UCSD-AML1 (cell line): ENCODE results near the gene ADAMTS20.
"Not testable (repeated sequence)": the region's sequence is repeated elsewhere in the genome, so short reads cannot be mapped to it uniquely, and the experiment has no call there.

Source experiments
- DNase-seq: peaks from one replicate; lab custom pipeline; 2025; ENCODE audit not compliant: unreplicated experiment; lab: John Stamatoyannopoulos, UW

ADAMTS20 gene

DNA sequence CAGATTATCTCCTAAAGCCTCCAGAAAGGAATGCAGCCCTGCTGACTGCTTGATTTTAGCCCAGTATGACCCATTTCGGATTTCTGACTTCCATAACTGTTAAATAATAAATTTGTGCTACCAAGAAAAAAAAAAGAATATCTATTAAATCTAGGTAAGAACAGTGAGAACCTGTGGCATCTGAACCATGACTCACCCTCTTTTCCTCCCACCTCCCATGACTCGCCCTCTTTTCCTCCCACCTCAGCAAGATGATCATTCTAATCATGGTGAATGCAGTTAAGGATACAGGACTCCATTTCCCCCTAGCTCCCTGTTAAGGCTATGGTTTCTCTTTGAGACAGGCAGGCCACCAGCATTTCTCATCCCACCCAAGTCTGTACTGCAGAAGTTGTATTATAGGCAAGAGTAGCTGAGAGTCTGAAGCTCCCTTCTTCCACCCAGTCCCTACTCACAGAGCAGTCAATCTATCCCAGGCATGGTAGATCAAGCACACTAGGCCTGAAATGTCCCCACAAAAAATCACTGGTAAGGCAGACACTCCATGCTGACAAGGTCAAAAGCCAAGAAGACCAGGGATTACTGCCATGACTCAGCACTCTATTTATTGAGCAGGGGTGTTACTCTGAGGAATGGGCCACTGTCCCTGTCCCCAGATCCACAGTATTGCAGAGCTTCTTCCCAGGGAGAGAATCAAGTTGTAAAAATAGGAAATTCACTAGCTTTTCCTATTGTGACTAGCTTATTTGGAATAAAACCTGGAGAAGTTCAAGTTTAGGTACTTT lies 188.9 kb downstream of the ADAMTS20 start:
- DNase-seq = no peak

DNA sequence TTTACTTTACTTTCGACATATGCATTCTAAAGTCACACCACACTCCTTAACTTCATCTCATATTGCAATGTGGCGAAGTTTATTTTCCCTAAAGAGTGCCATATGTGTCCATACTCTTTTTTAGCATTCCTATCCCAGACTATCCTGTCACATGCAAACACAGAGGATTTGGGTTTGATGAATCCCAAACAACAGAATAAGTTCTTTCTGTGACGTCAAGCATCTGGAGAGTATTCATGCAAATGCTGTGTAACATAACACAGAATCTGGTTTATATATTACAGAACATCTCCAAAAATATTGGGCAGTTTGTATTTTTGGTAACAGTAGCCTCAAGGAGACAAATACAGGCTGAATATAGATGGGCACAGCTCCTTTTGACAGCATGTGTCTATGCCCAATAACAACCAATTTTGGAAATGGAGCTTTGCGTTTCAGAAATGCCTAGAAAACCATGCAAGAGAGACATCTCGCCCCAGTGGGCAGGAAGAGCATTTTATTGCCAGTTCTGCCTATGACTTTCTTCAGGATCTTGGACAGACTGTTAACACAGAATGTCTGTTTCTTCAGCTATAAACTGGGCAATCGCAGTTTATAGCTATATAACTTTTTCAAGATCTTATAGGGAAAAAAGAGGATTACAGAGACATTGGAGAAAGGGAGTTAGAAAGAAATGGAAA lies 190.8 kb downstream of the ADAMTS20 start:
- no peak for DNase-seq

- not testable (repeated sequence) for DNase-seq
Observed at GRCh38 chr12:43360001-43360400, 192.0 kb downstream of the ADAMTS20 start.

DNA sequence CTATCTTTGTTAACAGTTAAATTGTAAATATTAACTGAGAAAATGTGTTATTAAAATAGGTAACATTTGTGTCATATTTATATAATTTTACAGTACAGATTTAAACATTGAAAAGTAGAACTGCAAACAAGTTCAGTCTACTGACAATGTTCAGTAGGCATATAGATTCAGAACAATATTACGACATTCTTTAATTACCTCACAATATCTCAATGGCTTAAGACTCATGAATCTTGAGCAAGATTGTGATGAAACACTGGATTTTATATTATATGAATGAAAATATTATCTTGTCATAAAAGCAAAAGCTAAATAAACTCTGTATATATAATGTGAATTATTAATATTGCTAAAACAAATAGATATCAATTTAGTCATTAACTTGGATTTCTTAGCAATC lies 194.9 kb downstream of the ADAMTS20 start:
- no peak for DNase-seq

DNA sequence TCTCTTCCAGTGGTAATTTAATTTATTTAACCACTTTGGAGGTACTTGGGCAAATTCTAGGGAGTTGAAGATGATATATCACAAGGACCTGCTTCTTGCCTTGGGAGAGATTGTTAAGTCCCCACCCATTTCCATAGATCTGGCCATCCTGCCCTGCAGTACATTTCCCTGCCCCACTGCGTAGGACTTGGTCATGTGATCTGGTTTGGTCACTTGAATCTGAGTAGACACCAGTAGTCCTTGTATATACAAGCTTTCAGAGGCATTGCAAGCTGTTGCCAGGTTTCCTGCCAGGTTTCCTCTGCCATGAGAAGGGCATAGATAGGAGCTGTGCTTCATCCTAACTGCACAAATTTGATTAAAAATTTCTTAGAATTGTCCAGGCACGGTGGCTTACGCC lies 200.0 kb downstream of the ADAMTS20 start:
- DNase-seq = no peak

DNA sequence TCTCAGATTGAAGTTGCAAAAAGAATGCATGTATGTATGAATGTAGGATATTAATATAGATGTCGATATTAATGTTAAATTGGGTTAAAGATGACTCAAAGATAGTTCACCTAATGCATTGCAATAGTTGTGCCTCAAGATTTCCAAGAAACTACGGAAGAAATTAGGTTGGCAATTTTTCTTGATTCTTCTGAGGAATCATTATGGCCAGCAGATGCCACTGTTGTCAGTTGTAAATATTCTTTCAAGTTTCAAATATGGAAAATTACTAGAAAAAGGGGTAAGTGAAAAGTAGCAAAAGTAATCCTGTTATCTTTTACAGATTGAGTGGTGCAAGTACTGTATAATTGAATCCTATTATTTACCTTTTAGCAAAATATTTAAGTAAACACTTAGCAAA lies 202.1 kb downstream of the ADAMTS20 start:
- no peak for DNase-seq

DNA sequence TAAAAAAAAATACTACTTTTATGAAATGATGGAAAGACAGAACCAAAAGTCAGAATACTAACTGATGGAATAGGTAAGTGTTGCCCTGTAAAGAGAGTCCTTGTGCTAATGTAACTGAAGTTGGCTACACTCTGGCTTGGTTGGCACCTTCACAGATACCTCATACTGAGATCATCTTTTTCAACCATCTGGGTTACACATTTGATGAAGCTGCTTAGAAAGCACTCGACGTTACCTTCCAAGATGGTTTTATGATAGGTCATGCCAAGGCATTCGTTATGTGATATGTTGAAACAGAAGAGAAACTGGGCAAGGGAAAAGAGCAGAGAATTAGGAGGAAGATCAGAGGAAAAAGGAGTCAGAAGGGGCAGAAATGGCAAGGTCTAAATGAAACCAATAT lies 203.8 kb downstream of the ADAMTS20 start:
- DNase-seq = no peak

- no peak for DNase-seq
Observed at GRCh38 chr12:43347026-43347425, 205.0 kb downstream of the ADAMTS20 start.

- no peak for DNase-seq
Observed at GRCh38 chr12:43345023-43345422, 207.0 kb downstream of the ADAMTS20 start.

DNA sequence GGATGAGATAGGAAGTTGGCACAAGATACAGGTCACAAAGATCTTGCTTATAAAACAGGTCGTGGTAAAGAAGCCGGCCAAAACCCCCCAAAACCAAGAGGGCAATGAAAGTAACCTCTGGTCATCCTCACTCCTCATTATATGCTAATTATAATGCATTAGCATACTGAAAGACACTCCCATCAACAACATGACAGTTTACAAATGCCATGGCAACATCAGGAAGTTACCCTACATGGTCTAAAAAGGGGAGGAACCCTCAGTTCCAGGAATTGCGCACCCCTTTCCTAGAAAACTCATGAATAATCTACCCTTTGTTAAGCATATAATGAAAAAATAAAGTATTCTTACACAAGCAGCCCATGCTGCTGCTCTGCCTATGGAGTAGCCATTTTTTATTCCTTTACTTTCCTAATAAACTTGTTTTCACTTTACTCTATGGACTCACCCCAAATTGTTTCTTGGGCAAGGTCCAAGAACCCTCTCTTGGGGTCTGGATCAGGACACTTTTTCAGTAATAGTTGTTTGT lies 210.2 kb downstream of the ADAMTS20 start:
- not testable (repeated sequence) for DNase-seq

DNA sequence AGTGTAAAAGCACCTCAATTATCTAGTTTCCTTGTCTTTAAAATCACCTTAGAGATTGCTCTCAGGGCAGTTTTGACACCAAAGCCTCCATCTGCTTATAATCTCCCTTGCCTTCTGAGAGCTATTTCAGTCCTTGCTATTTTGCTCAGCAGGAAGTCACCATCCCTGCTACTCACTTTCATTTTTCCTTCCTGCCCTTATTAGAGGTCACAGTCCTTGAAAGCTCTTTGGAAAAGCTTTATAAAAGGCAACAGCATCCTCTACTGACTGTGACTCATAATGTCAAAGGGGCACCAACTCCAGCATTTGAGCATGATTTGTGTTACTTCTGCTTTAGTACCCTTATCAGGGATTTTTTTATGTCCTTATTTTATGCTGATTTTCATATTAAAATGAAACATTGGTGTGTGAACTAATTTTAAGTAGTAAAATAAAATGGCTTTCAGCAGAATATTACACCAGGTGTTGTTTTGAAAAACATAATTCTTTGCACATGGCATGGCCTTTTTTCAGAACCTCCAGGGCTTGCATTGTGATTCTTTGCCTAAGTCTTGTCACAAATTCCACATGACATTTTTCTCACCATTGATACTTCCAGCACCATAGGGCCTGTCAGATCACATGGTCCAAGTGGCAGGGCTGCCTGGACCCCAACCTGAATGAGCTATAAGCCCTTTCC lies 213.0 kb downstream of the ADAMTS20 start:
- DNase-seq = no peak

DNA sequence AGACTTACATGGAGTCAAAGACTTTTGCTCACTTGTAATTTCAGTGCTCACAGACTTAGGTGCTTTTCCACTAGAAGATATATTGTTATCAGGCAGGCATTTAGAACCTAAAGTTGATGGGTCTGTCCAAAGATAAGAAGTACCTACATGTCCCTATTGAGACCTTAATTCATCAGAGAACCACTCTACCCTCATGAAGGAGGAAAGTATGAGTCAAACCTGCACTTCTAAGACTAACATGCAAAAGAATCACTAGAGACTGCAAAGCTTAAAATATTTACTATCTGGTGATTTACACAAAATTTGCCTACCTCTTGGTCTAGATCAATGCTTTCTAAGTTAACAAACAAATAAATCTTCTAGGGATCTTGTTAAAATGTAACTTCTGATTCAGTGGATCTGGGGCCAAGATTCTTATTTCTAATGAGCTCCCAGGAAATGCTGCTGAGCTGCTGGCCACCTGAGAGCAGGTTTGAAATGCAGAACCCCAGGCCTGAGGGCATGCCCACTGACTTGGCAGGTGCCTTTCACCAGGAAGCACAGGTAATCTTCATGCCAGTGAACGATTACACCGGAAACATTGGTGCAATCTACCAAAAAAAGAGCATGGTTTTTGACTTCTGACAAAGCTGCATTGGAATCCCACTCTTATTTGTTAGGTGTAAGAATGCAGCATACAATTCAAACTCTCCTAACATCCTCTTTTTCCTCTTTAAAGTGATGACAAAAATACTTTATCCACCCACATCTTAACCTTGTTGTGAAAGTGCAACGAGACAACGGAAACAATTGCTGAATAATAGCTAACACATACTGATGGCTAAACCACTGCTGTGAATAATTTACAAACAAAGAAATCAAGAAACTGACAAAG lies 214.2 kb downstream of the ADAMTS20 start:
- DNase-seq = no peak

DNA sequence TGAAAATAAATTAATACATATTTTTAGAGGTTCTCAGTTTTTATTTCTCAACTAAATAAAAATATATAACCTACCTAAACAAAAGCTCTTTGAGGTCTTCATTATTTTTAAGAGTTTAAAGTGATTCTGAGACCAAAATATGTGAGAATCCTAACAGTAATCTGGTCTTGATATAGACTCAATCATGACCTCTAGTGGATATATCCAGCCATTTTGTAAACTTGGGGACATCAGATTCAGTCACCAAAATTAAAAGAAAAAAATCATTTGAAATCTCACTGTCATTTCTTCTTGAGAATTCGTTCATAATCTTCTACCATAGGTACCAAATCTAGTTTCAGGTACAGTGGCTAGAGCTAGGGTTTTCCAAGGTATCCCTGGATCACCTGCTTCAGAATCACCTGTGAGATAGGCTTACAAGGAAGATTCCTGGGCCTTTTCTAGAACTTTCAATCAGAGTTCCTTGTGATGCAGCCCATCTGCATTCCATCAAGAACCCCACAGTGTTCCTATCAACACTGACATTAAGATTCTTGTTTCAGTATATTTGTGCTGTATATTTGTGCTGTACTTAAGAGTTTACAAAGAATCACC lies 214.9 kb downstream of the ADAMTS20 start:
- DNase-seq = no peak

DNA sequence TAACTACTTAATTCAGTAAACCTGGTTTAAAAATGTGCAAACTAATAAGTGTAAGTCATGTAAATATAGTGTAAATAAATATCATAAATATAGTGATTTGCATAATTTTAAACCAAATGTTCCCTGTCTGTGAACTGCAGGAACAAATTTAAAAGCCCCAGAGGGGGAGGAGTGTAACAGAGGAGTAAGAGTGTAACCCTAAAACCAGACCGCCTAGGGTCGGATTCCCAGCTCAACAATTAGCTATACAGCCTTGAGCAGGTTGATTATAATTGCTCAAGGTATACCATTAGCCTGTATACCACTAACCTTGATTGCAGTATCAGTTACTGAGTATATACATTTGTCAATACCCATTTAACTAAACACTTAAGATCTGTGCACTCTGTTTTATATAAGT lies 218.4 kb downstream of the ADAMTS20 start:
- DNase-seq = no peak

GRCh38 chr12:43332977-43333640 lies 218.9 kb downstream of the ADAMTS20 start:
- no peak for DNase-seq

DNA sequence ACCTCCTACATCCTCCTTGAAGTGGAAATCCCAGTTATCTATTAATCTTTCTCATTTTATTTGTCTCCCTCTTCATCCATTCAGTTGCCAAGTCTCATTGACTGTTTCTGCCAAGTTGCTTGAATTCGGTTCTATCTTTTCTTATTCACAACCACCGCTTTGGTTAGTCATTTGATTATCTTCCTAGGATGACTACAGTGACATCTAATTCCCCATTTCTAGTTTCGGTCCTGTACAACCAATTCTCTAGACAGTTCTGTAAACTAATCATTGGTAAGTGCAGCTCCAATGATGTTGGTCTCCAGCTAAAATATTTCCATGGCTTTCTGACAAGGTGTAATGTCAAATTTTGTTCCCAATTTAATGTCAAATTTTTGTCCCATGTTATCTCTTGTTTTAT lies 220.1 kb downstream of the ADAMTS20 start:
- no peak for DNase-seq

- DNase-seq = no peak
Observed at GRCh38 chr12:43329375-43329774, 222.6 kb downstream of the ADAMTS20 start.

GRCh38 chr12:43325786-43326185 lies 226.2 kb downstream of the ADAMTS20 start:
- no peak for DNase-seq

GRCh38 chr12:43320281-43320680 lies 231.7 kb downstream of the ADAMTS20 start:
- no peak for DNase-seq

- no peak for DNase-seq
Observed at GRCh38 chr12:43318021-43318420, 234.0 kb downstream of the ADAMTS20 start.
